Calu3 (cell line): ENCODE results near the gene FAM221B. TPM values are rescaled to one million over a fixed set of nuclear protein-coding genes. Genes with fewer than 3 reads are reported as not detected.

Source experiments
- BruUV-seq: library from RNA; stranded (reverse); fragments of 400-500 nt; replicated peaks from 2 replicates; lab custom pipeline; 2021; lab: Mats Ljungman, UMichigan
- CTCF ChIA-PET: fragments of 300-600 bp; sonication (Branson Sonifier 250); formaldehyde crosslinking; loops from one replicate; lab custom pipeline; 2022; ENCODE audit warnings: antibody characterized with exemption; lab: Charles Lee
- DNase-seq: peaks from one replicate; pipeline ENCODE4 v3.0.0; 2022
- H3K27ac Mint-ChIP-seq: one replicate; pipeline ENCODE4 v1.8.0; 2022; ENCODE audit warnings: mixed read lengths; ENCODE audit not compliant: unreplicated experiment
- H3K27me3 Mint-ChIP-seq: one replicate; pipeline ENCODE4 v1.8.0; 2022; ENCODE audit warnings: mixed read lengths; ENCODE audit not compliant: unreplicated experiment
- H3K36me3 Mint-ChIP-seq: one replicate; pipeline ENCODE4 v1.8.0; 2022; ENCODE audit warnings: mild to moderate bottlenecking, moderate library complexity, mixed read lengths; ENCODE audit not compliant: insufficient read depth, unreplicated experiment
- H3K4me1 Mint-ChIP-seq: one replicate; pipeline ENCODE4 v1.8.0; 2022; ENCODE audit warnings: mild to moderate bottlenecking, low read depth, mixed read lengths; ENCODE audit not compliant: unreplicated experiment
- H3K4me3 Mint-ChIP-seq: one replicate; pipeline ENCODE4 v1.8.0; 2022; ENCODE audit warnings: mild to moderate bottlenecking, low read depth, moderate library complexity, mixed read lengths; ENCODE audit not compliant: unreplicated experiment
- H3K9me3 Mint-ChIP-seq: one replicate; pipeline ENCODE4 v1.8.0; 2022; ENCODE audit warnings: low read depth, mixed read lengths; ENCODE audit not compliant: unreplicated experiment
- intact Hi-C: fragments of 100-400 bp; cut with micrococcal nuclease; formaldehyde crosslinking; loops from one replicate; pipeline ENCODE4 v1.10.0; 2022; ENCODE audit not compliant: unreplicated experiment
- total RNA-seq: library from RNA; stranded (reverse); gene quantifications from 2 replicates; pipeline ENCODE4 v1.2.3, GENCODE V29; 2022
- TF ChIP-seq, protein P1 (sequence below): fragments of 200-600 bp; IDR thresholded peaks from one replicate; pipeline ENCODE4 v1.8.0; 2022; ENCODE audit warnings: antibody characterized with exemption; ENCODE audit not compliant: unreplicated experiment

The FAM221B gene
- total RNA-seq, 1 experiment from 2014 or later, result not detected

DNA sequence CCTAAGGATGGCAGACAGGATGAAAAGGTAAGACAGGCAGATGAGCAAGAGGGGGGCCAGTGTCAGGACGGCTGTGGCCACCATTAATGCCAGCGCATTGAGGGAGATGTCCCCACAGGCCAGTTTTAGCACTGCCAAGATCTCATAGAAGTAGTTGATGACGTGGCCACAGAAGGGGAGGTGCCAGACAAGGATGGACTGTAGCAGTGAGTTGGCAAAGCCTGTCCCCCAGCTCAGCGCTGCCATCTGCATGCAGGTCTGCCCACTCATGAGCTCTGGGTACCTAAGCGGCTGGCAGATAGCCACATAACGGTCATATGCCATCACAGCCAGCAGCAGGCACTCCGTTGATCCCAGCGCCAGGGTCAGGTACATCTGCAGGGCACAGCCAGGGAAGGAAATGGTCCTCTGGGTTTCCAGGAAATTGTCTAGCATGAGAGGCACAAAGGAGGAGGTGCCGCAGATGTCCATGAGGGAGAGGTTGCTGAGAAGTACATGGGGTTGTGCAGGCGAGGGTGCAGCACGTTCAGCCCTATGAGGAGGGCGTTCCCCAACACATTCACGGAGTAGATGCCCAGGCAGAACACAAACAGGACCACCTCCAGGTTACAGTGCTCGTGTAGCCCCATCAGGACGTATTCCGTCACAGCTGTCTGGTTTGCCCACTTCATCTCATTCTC is 30.9 kb upstream of the FAM221B start:
- H3K4me1 Mint-ChIP-seq, result no peaks in the 10 kb centered on the region
- intact Hi-C loops, result no loop called here
- no peaks in the 10 kb centered on the region for H3K9me3 Mint-ChIP-seq
- TF ChIP-seq, protein P1, sequence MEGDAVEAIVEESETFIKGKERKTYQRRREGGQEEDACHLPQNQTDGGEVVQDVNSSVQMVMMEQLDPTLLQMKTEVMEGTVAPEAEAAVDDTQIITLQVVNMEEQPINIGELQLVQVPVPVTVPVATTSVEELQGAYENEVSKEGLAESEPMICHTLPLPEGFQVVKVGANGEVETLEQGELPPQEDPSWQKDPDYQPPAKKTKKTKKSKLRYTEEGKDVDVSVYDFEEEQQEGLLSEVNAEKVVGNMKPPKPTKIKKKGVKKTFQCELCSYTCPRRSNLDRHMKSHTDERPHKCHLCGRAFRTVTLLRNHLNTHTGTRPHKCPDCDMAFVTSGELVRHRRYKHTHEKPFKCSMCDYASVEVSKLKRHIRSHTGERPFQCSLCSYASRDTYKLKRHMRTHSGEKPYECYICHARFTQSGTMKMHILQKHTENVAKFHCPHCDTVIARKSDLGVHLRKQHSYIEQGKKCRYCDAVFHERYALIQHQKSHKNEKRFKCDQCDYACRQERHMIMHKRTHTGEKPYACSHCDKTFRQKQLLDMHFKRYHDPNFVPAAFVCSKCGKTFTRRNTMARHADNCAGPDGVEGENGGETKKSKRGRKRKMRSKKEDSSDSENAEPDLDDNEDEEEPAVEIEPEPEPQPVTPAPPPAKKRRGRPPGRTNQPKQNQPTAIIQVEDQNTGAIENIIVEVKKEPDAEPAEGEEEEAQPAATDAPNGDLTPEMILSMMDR, result no peak
- H3K4me3 Mint-ChIP-seq, result no peak overlapping the region
- BruUV-seq, result no TSS peak
- no peak for DNase-seq
- H3K27ac Mint-ChIP-seq, result no peak overlapping the region
- H3K27me3 Mint-ChIP-seq, result peaks cover 95% of the 10 kb centered on the region
- peaks cover 4% of the 10 kb centered on the region for H3K36me3 Mint-ChIP-seq
- CTCF ChIA-PET, result interaction anchor here (1.0 kb wide), 1 partner anchor 33 kb away, joined by 3 read pairs; no protein-coding TSS in a partner anchor

DNA sequence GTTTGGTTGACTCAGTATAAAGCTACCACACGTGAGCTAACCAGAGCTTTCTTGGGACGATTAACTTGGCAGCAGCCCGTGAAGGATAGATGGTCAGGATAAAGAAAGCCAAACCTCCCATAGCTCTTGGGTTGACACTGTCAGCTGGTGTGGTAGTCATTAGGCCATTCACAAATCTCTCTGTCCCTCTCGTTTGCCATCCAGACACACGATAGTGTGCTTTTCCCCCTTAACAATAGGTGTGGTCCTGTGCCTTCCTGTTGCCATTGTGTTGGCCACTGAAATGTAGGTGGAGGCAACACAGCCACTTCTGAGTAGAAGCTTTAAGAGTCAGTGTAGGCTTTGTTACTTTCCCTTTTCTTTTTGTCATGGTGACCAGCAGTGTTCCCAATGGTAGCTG is 29.9 kb upstream of the FAM221B start:
- CTCF ChIA-PET, result no interaction called here
- TF ChIP-seq, protein P1, result no peak
- Mint-ChIP-seq H3K27ac (no peak overlapping the region), H3K36me3 (peaks cover 4% of the 10 kb centered on the region), H3K27me3 (peaks cover 86% of the 10 kb centered on the region), H3K4me1 (no peaks in the 10 kb centered on the region), H3K9me3 (no peaks in the 10 kb centered on the region), H3K4me3 (no peak overlapping the region)
- DNase-seq, result no peak
- intact Hi-C loops, result no loop called here
- BruUV-seq, result no TSS peak

DNA sequence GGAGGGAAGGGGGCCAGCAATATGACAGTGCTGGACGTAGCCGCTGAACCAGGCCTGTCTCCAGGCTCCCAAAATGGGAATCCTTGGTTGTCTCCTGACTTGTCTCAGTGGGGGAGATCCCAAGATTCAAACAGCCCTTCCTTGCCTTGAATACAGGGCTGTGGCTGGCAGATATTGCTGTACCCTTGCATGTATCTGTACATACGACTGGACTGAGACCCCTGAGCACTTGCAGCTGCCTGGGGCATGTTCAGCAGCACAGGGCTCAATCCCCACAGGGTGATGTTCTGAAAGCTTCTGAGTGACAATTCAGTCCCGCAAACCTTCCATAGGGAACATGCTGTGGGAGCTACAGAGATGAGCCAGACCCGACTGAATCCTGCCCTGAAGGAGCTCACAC is 28.4 kb upstream of the FAM221B start:
- Mint-ChIP-seq H3K36me3 (no peaks in the 10 kb centered on the region), H3K27me3 (peaks cover 85% of the 10 kb centered on the region), H3K4me3 (no peak overlapping the region), H3K27ac (no peak overlapping the region), H3K4me1 (no peaks in the 10 kb centered on the region), H3K9me3 (no peaks in the 10 kb centered on the region)
- DNase-seq, result no peak
- no TSS peak for BruUV-seq
- CTCF ChIA-PET, result no interaction called here
- intact Hi-C loops, result no loop called here
- TF ChIP-seq, protein P1, result no peak

DNA sequence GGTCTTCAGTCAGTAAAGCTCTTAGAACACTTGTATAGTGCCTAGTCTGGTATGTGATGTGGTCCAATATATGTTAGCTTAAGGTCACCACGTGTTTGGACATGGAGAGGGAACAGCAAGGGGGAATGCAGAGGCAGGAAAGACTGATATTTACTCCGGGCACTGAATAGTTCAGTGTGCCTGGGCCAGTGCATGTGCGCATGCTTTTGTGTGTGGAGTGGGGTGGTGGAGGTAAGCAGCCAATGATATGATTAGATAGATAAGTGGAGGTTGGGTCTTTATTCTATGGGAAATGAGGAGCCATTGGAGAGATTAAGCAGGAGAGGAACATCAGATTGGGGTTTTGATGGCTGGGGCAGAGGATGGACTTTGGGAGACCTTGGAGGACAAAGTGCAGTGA is 27.7 kb upstream of the FAM221B start:
- H3K9me3 Mint-ChIP-seq, result no peaks in the 10 kb centered on the region
- peaks cover 81% of the 10 kb centered on the region for H3K27me3 Mint-ChIP-seq
- no peaks in the 10 kb centered on the region for H3K36me3 Mint-ChIP-seq
- CTCF ChIA-PET, result no interaction called here
- no peak overlapping the region for H3K4me3 Mint-ChIP-seq
- H3K4me1 Mint-ChIP-seq, result no peaks in the 10 kb centered on the region
- no peak overlapping the region for H3K27ac Mint-ChIP-seq
- BruUV-seq, result no TSS peak
- TF ChIP-seq, protein P1, result no peak
- DNase-seq, result no peak
- intact Hi-C loops, result no loop called here
